ENCODE measurements around the gene HYDIN.
"Not testable (repeated sequence)": the region's sequence is repeated elsewhere in the genome, so short reads cannot be mapped to it uniquely, and the experiment has no call there.

HYDIN gene

DNA sequence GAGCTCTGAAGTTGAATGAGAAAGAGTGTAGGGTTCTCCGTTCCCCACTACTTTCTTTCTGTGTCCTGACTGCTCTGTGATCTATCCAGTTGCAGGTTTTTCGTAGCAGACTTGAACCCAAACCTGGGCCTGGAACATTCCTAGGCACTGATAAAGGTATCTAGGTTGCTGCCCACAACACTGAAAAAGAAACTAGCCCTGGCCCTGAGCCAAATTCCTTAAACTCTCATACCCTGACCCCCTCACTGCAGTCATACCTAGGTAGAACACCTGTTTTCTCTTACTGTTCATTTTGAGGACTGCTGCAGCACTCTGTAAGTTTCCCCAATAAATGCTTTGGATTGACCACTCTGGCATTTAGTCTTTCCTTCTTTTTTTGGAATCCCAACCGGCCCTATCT lies 5.4 kb downstream of the HYDIN start:
- no peak for DNase-seq (ENCODE audit: low read depth, low spot score)

- DNase-seq (ENCODE audit: low read depth, low spot score) = no peak
Observed at GRCh38 chr16:71218306-71218963, 12.1 kb downstream of the HYDIN start.

DNA sequence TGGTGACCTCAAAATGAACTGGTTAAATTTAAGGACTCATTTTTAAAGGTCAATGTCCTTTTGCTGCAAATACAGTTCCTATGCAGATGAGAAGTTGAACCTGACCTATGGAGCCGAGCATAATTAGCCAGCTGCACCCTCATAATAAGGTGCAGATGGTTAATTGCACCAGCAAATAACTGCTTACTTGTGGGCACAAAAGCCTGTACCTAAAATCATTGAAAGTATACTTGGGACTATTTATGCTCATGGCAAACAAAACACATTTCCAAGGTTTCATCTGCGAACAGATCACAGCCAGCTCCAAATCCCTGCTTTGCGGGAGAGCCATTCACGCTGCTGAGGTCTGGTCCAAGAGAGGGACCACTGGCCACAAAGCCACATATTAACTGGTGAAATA lies 13.0 kb downstream of the HYDIN start:
- DNase-seq (ENCODE audit: low read depth, low spot score) = no peak

DNA sequence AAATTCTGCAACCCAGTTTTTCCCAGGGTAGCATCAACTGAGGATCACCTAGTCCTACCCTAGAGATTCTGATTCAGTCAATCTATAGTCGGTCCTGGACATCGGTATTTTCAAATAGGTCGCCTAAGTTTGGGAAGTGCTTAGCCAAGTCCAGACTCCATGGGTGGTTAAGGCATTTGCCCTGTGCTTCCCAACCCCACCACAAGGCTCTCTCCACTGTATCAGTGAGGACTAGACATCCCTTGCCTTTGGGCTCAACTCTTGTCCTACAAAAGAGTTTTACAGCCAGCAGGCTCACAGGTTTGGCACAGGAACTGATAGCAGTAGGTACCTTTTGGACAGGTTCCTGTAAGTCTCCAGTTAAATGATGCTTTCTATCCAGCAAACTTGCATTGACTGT lies 13.8 kb downstream of the HYDIN start:
- no peak for DNase-seq (ENCODE audit: low read depth, low spot score)

- DNase-seq (ENCODE audit: low read depth, low spot score) = no peak
Observed at GRCh38 chr16:71214746-71215381, 15.7 kb downstream of the HYDIN start.

DNA sequence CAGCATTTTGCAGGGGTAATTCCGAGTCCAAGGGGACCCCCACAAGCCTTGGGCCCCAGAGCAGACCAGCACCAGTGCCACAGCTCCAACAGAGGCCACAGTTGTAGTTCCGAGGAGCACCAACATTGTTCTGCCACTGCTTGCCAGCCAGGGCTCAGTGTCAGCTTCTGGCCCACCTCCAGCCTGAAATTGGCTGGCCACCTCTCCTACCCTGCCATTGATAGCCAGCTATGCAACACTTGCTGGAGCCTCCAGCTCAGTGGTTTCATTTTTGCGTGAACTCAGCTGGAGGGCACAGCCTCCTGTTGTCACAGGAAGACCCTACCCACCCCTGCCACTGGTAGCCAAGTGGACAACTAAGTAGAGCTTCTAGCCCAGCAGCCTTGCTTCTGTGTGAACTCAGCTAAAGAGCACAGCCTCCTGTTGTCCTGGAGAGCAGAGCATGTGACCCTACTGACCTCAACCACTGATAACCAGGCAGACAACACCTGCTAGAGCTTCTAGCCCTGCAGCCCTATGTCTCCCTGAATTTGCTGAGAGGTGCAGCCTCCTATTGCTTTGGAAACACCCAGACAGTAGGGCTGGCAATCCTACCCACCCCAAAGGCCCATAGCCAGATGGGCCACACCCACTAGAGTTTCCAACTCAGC lies 24.9 kb downstream of the HYDIN start:
- DNase-seq (ENCODE audit: low read depth, low spot score) = no peak

DNA sequence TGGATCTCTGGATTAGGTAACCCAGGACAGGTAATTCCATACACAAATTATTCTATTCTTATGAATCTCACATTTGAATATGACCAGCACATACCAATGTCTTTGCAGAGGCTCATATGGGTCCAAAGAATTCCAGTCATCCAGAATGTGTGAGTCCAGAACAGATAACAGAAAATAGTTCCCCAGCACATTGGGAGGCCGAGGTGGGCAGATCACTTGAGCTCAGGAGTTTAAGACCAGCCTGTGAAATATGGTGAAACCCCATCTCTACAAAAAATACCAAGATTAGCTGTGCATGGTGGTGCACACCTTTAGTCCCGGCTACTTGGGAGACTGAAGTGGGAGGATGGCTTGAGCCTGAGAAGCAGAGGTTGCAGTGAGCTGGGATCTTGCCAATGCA lies 26.9 kb downstream of the HYDIN start:
- no peak for DNase-seq (ENCODE audit: low read depth, low spot score)

- no peak for DNase-seq (ENCODE audit: low read depth, low spot score)
Observed at GRCh38 chr16:71201556-71201955, 29.0 kb downstream of the HYDIN start.

DNA sequence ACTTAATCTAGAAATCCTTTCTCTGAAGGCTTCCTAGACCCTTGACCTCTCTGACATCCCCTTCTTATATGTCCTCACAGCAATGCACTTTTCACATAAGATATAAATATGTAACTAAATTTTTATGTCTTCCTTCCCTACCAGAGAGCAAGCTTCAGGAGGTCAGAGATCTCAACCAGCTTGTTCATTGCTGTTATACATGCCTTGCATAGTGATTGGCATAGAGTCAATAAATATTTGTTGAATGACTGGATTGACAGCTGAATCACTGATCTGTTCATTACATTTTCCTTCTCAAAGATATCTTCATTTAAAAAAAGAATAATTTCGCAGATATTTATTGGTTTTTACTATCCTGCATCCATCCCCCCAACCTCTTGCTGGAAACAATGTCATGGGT lies 29.5 kb downstream of the HYDIN start:
- DNase-seq (ENCODE audit: low read depth, low spot score) = no peak

- no peak for DNase-seq (ENCODE audit: low read depth, low spot score)
Observed at GRCh38 chr16:71198408-71198807, 32.1 kb downstream of the HYDIN start.

- no peak for DNase-seq (ENCODE audit: low read depth, low spot score)
Observed at GRCh38 chr16:71192387-71192786, 38.1 kb downstream of the HYDIN start.

DNA sequence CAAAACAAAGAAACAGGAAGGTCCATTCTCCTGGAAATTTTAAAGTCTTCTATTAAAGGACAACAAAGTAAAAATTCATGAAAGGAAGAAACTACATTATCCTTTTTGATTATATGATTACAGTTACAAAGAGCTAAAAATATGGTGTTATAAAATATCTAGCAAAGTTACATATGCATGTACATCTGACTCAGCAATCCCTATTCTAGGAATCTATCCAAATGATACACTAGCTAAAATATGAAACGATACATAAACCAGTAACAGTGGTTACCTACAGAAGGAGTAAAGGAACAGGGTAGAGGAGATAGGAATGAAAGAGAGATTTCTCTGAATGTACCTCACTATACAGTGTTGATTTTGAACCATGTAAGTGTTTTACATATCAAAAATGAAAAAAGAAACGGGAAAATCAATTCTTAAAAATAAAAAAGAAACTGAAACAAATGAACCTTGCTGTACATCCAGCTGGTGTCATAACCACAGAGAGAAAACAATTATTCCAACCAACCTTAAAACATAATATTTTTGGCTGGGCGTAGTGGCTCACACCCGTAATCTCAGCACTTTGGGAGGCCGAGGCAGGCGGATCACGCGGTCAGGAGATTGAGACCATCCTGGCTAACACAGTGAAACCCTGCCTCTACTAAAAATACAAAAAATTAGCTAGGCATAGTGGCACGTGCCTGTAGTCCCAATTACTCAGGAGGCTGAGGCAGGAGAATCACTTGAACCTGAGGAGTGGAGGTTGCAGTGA lies 41.4 kb downstream of the HYDIN start:
- DNase-seq (ENCODE audit: low read depth, low spot score) = no peak

DNA sequence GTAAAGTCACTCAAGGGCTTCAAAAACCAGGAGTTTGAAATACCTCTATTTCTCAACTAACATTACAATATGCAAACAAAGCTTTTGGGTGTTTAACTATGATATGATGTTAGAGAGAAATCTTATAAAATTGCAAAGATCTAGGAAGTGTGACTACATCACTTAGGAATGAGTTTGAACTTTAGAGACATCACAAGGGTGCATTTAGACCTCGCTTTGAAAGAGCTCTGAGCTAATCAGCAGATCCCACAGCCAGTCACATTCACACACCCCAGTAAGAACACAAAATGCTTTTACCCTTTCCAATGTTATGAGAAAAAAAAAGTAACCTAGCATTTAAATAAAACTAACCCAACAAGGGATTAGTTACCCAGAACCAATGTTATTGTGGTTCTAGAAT lies 45.2 kb downstream of the HYDIN start:
- DNase-seq (ENCODE audit: low read depth, low spot score) = no peak

DNA sequence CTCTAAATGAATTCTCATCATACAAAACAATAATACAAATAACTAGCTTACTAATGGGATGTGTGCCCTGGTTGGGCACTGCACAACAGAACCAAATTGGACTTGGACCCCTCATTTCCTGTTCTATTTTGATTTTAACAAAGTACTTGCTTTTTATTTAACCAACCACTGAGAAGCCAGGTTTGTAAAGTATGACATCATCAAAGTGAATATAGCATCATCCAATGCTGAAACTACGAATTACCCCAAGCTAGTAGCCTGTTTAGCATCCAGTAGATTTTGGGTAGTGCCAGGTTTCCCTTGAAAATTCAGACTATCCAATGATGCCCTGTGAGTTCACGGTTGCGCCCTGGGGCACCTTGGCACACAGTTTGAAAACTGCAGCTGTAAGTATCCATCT lies 51.0 kb downstream of the HYDIN start:
- no peak for DNase-seq (ENCODE audit: low read depth, low spot score)

- DNase-seq (ENCODE audit: low read depth, low spot score) = no peak
Observed at GRCh38 chr16:71172481-71173207, 57.9 kb downstream of the HYDIN start.

DNA sequence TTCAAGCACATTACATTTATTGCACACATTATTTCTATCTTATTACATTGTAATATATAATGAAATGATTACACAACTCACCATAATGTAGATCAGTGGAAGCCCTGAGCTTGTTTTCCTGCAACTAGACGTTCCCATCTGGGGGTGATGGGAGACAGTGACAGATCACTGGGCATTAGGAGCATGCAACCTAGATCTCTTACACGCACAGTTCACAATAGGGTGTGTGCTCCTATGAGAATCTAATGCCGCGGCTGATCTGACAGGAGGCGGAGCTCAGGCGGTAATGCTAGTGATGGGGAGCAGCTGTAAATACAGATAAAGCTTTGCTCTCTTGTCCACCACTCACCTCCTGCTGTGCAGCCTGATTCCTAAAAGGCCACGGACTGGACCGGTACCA lies 69.5 kb downstream of the HYDIN start:
- not testable (repeated sequence) for DNase-seq (ENCODE audit: low read depth, low spot score)

- DNase-seq (ENCODE audit: low read depth, low spot score) = not testable (repeated sequence)
Observed at GRCh38 chr16:71157278-71157677, 73.2 kb downstream of the HYDIN start.

DNA sequence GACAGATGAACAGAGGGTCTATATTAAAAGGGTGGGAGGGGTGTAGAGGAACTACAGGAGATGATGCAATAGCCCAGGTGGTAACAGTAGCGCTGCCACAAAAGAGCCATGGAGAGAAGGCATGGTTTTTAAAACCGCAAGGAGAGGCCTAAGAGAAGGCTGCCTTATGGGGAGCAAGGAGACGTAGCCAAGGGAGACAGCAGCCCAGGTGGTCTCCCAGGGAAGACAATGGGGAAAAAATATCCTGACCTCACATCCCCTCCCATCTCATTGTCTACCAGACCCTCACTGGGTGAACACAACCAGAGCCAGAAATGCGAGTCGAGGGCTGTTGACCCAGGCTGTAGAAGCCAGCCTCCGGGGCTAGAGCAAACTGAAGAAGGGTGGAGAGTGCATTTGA lies 77.2 kb downstream of the HYDIN start:
- not testable (repeated sequence) for DNase-seq (ENCODE audit: low read depth, low spot score)

- DNase-seq (ENCODE audit: low read depth, low spot score) = not testable (repeated sequence)
Observed at GRCh38 chr16:71151654-71152053, 78.9 kb downstream of the HYDIN start.

DNA sequence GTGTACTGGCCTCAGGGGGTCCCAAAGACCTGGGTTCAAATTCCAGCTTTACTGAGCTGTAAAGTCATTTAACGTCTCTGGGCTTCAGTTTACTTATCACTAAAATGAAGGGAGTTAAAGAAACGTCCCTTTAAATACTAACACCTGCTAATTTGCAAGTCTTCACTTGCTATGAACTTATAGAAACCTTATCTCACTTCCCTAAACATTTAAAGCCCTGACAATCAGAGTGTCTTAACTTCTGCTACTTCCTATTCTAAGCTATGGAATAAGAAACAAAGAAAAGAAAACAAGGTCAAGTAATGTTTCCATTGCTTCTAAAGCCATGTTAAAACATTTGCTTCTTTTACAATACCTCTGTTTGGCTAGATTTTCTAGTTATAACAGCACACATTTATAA lies 87.3 kb downstream of the HYDIN start:
- not testable (repeated sequence) for DNase-seq (ENCODE audit: low read depth, low spot score)

GRCh38 chr16:71110565-71110964 lies 120.0 kb downstream of the HYDIN start:
- not testable (repeated sequence) for DNase-seq (ENCODE audit: low read depth, low spot score)
